ENCODE measurements around the gene STPG3.

- TF ChIP-seq TAF1 (IDR thresholded peaks at IDR 0.05; ENCODE audit: borderline replicate concordance, insufficient read depth, low read length) = no peak
- TF ChIP-seq SIN3A (IDR thresholded peaks at IDR 0.05; ENCODE audit: borderline replicate concordance, insufficient read depth, low read length) = no peak
Observed at GRCh38 chr9:137301081-137301947, 50.2 kb downstream of the STPG3 start.

Measured in PFSK-1 (cell line).